ENCODE data around the gene MBL2.

MBL2 gene

DNA sequence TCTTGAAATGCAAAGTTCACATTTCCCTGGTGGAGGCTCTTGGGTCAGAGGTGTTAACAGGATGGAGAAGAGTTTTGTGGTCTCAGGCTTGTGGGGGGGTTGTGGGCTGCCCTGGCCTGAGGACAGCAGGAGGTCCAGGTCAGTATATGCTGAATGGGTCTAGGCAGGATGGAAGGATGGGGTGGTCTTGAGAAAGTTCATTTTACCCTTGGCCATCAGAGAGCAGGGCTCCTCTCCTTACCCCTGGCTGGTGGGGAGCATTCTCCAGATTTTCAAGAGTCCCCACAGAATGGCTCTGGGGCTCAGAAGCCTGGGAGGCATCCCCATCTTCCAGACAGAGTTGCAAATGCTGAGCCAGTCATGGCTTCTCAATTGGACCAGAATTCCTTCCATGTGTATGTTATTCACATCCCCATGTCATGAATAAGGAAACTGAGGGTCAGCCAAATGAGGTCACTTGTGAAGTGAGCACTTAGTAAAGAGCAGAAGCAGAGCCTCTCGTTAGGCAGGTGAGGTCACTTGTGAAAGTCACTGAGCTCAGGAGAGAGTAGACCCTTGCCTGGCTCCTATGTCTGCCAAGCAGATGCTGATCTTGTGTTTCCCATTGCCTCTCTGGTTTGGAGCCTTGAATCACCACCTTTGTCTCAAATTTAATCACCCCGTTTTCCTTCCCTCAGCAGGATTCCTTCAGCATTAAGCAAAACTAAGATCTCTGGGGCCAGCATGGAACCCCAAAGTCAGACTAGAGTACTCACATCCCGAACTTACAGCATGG, 33.0 kb downstream of the MBL2 start:
- no peak for DNase-seq

- no peak for DNase-seq
Observed at GRCh38 chr10:52738951-52739350, 33.6 kb downstream of the MBL2 start.

- DNase-seq: peak; percentile 21
Observed at GRCh38 chr10:52729271-52730104, 43.1 kb downstream of the MBL2 start.

GRCh38 chr10:52720018-52720417, 52.6 kb downstream of the MBL2 start:
- DNase-seq: no peak

All from NCI-H510A treated with DMSO at 0.1 percent for 48 hours (cell line).